HEK293 (cell line): ENCODE data around the gene OR4D9.

Experiments used
- AEBP2 ChIP-seq: fragments of 450-650 bp; formaldehyde crosslinking; IDR thresholded peaks from 2 replicates; pipeline ENCODE4 v1.5.1; 2016; ENCODE audit warnings: missing biosample characterization, missing genetic modification characterization, borderline replicate concordance
- FEZF1 ChIP-seq: fragments of 450-650 bp; formaldehyde crosslinking; IDR thresholded peaks from 2 replicates; pipeline ENCODE4 v1.5.1; 2016; ENCODE audit warnings: missing biosample characterization, missing genetic modification characterization
- GLIS1 ChIP-seq: fragments of 450-650 bp; formaldehyde crosslinking; IDR thresholded peaks from 2 replicates; pipeline ENCODE4 v1.5.1; 2016; ENCODE audit warnings: missing biosample characterization, missing genetic modification characterization
- HIC1 ChIP-seq: fragments of 450-650 bp; formaldehyde crosslinking; IDR thresholded peaks from 2 replicates; pipeline ENCODE4 v1.5.1; 2016; ENCODE audit warnings: missing biosample characterization, missing genetic modification characterization
- KLF8 ChIP-seq: fragments of 450-650 bp; formaldehyde crosslinking; IDR thresholded peaks from 2 replicates; pipeline ENCODE4 v1.5.1; 2016; ENCODE audit warnings: missing biosample characterization, missing genetic modification characterization
- SCRT1 ChIP-seq: fragments of 450-650 bp; formaldehyde crosslinking; IDR thresholded peaks from 2 replicates; pipeline ENCODE4 v1.5.1; 2016; ENCODE audit warnings: missing biosample characterization, missing genetic modification characterization, borderline replicate concordance
- TSHZ1 ChIP-seq: fragments of 450-650 bp; formaldehyde crosslinking; IDR thresholded peaks from 2 replicates; pipeline ENCODE4 v1.5.1; 2016; ENCODE audit warnings: missing biosample characterization, missing genetic modification characterization, borderline replicate concordance
- ZBTB11 ChIP-seq: fragments of 450-650 bp; formaldehyde crosslinking; conservative IDR thresholded peaks from 2 replicates; pipeline ENCODE4 v1.5.1; 2016; ENCODE audit warnings: low read depth, missing biosample characterization, missing genetic modification characterization
- ZFP69B ChIP-seq: fragments of 450-650 bp; formaldehyde crosslinking; IDR thresholded peaks from 2 replicates; pipeline ENCODE4 v1.5.1; 2016; ENCODE audit warnings: missing biosample characterization, missing genetic modification characterization
- ZNF138 ChIP-seq: fragments of 450-650 bp; formaldehyde crosslinking; IDR thresholded peaks from 2 replicates; pipeline ENCODE4 v1.5.1; 2016; ENCODE audit warnings: missing biosample characterization, missing genetic modification characterization, borderline replicate concordance
- ZNF148 ChIP-seq: fragments of 450-650 bp; formaldehyde crosslinking; IDR thresholded peaks from 2 replicates; pipeline ENCODE4 v1.5.0; 2017; ENCODE audit warnings: missing biosample characterization, missing genetic modification characterization, borderline replicate concordance
- ZNF157 ChIP-seq: fragments of 450-650 bp; formaldehyde crosslinking; IDR thresholded peaks from 2 replicates; pipeline ENCODE4 v1.5.1; 2016; ENCODE audit warnings: missing biosample characterization, missing genetic modification characterization
- ZNF501 ChIP-seq: fragments of 450-650 bp; formaldehyde crosslinking; IDR thresholded peaks from 2 replicates; pipeline ENCODE4 v1.5.1; 2016; ENCODE audit warnings: missing biosample characterization, missing genetic modification characterization
- ZNF530 ChIP-seq: fragments of 450-650 bp; formaldehyde crosslinking; IDR thresholded peaks from 2 replicates; pipeline ENCODE4 v1.5.1; 2016; ENCODE audit warnings: low read depth, missing biosample characterization, missing genetic modification characterization
- ZNF548 ChIP-seq: fragments of 450-650 bp; formaldehyde crosslinking; IDR thresholded peaks from 2 replicates; pipeline ENCODE4 v1.5.1; 2016; ENCODE audit warnings: missing biosample characterization, missing genetic modification characterization
- ZNF629 ChIP-seq: fragments of 450-650 bp; formaldehyde crosslinking; IDR thresholded peaks from 2 replicates; pipeline ENCODE4 v1.5.1; 2017; ENCODE audit warnings: missing biosample characterization, missing genetic modification characterization
- ZNF747 ChIP-seq: fragments of 450-650 bp; formaldehyde crosslinking; IDR thresholded peaks from 2 replicates; pipeline ENCODE4 v1.5.1; 2016; ENCODE audit warnings: missing biosample characterization, missing genetic modification characterization
- ZNF777 ChIP-seq: fragments of 450-650 bp; formaldehyde crosslinking; IDR thresholded peaks from 2 replicates; pipeline ENCODE4 v1.5.1; 2017; ENCODE audit warnings: missing biosample characterization, missing genetic modification characterization, borderline replicate concordance
- ZSCAN16 ChIP-seq: fragments of 450-650 bp; formaldehyde crosslinking; IDR thresholded peaks from 2 replicates; pipeline ENCODE4 v1.5.1; 2016; ENCODE audit warnings: missing biosample characterization, missing genetic modification characterization
- ZSCAN30 ChIP-seq: fragments of 450-650 bp; IDR thresholded peaks from 2 replicates; pipeline ENCODE4 v1.5.1; 2018; ENCODE audit warnings: missing biosample characterization, mild to moderate bottlenecking, missing genetic modification characterization, moderate library complexity
- TF ChIP-seq, protein P1 (sequence below): fragments of 450-650 bp; formaldehyde crosslinking; IDR thresholded peaks from 2 replicates; pipeline ENCODE4 v1.5.1; 2017; ENCODE audit warnings: missing biosample characterization, missing genetic modification characterization
- TF ChIP-seq, protein P2 (sequence below): fragments of 450-650 bp; formaldehyde crosslinking; IDR thresholded peaks from 2 replicates; pipeline ENCODE4 v1.5.1; 2016; ENCODE audit warnings: missing biosample characterization, missing genetic modification characterization

The OR4D9 gene

GRCh38 chr11:59556115-59556916 lies 45.0 kb downstream of the OR4D9 start (continued):
- TF ChIP-seq ZNF501, result peak; percentile 73; the same call in 1 of the 2 replicates
- TF ChIP-seq ZFP69B (tag by site-specific recombination), result peak; percentile 34; the same call in 1 of the 2 replicates
- no peak for TF ChIP-seq ZNF530
- no peak for TF ChIP-seq GLIS1 (tag by site-specific recombination)
- no peak for TF ChIP-seq ZSCAN16
- TF ChIP-seq SCRT1, result no peak
- TF ChIP-seq ZBTB11 (tag by site-specific recombination), result peak; percentile 48
- no peak for TF ChIP-seq HIC1 (tag by site-specific recombination)
- peak; percentile 84 for TF ChIP-seq ZSCAN30 (tag by site-specific recombination)
- no peak for TF ChIP-seq FEZF1 (tag by site-specific recombination)
- TF ChIP-seq ZNF157 (tag by site-specific recombination), result no peak
- no peak for TF ChIP-seq ZNF777
- TF ChIP-seq AEBP2 (tag by site-specific recombination), result no peak
- TF ChIP-seq ZNF148 (tag by site-specific recombination), result no peak
- 0 out of 2 replicates have a peak, but pooled peaks have one; percentile 7 for TF ChIP-seq TSHZ1 (tag by site-specific recombination)
- TF ChIP-seq KLF8 (tag by site-specific recombination), result no peak
- peak; percentile 42; the same call in 1 of the 2 replicates for TF ChIP-seq ZNF629 (tag by site-specific recombination)
- TF ChIP-seq, protein P1, sequence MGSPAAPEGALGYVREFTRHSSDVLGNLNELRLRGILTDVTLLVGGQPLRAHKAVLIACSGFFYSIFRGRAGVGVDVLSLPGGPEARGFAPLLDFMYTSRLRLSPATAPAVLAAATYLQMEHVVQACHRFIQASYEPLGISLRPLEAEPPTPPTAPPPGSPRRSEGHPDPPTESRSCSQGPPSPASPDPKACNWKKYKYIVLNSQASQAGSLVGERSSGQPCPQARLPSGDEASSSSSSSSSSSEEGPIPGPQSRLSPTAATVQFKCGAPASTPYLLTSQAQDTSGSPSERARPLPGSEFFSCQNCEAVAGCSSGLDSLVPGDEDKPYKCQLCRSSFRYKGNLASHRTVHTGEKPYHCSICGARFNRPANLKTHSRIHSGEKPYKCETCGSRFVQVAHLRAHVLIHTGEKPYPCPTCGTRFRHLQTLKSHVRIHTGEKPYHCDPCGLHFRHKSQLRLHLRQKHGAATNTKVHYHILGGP (tag by site-specific recombination), result no peak
- TF ChIP-seq, protein P2, sequence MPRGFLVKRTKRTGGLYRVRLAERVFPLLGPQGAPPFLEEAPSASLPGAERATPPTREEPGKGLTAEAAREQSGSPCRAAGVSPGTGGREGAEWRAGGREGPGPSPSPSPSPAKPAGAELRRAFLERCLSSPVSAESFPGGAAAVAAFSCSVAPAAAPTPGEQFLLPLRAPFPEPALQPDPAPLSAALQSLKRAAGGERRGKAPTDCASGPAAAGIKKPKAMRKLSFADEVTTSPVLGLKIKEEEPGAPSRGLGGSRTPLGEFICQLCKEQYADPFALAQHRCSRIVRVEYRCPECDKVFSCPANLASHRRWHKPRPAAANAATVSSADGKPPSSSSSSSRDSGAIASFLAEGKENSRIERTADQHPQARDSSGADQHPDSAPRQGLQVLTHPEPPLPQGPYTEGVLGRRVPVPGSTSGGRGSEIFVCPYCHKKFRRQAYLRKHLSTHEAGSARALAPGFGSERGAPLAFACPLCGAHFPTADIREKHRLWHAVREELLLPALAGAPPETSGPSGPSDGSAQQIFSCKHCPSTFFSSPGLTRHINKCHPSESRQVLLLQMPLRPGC (tag by site-specific recombination), result no peak
- TF ChIP-seq ZNF138 (tag by site-specific recombination), result no peak
- no peak for TF ChIP-seq ZNF548 (tag by site-specific recombination)
- TF ChIP-seq ZNF747 (tag by site-specific recombination), result no peak
